Measurements from ENCODE around the gene LRR1. TPM values are rescaled to one million over a fixed set of nuclear protein-coding genes. Genes with fewer than 3 reads are reported as not detected.
"Not testable (repeated sequence)": the region's sequence is repeated elsewhere in the genome, so short reads cannot be mapped to it uniquely, and the experiment has no call there.

LRR1 gene
- total and polyA plus RNA-seq, 2 of the 4 experiments (the other 2 are of a cell fraction) = 11.6 to 20.8 TPM

- ChIA-PET CTCF (interaction anchor here (0.7 kb wide), 1 partner anchor 12 kb away, joined by 5 read pairs; no protein-coding TSS in a partner anchor), POLR2A (ENCODE audit: unreplicated experiment) (no interaction called here)
- Histone ChIP-seq H3K9me3 (ENCODE audit: control insufficient read depth, insufficient read depth, low read length) (no peaks in the 10 kb centered on the region), H3K4ac (ENCODE audit: low read depth, low read length) (no peak overlapping the region), H3K4me3 (ENCODE audit: insufficient read depth, low read depth, low read length) (no peak overlapping the region), H3K18ac (ENCODE audit: low read depth, low read length) (no peak overlapping the region), H3K79me1 (ENCODE audit: low read depth in 1 of 2, low read length in 2 of 2) (peaks cover 12 to 20% of the 10 kb centered on the region in 2 experiments), H3K14ac (replicated peaks; ENCODE audit: low read depth, low read length) (no peak overlapping the region), H3K23ac (ENCODE audit: low read depth, low read length) (no peak overlapping the region), H3K27me3 (ENCODE audit: control insufficient read depth, insufficient read depth, low read length) (no peaks in the 10 kb centered on the region), H2BK5ac (ENCODE audit: low read depth, low read length, poor library complexity, severe bottlenecking) (no peak overlapping the region), H3K27ac (ENCODE audit: insufficient read depth, low read length) (no peak overlapping the region), H4K91ac (ENCODE audit: insufficient read depth, low read depth, low read length) (no peak overlapping the region), H3K4me1 (ENCODE audit: control insufficient read depth, insufficient read depth, low read length) (no peaks in the 10 kb centered on the region; the same call in 1 of the 2 replicates), H3K36me3 (ENCODE audit: control insufficient read depth, insufficient read depth, low read length) (peaks cover 1% of the 10 kb centered on the region; the same call in 1 of the 2 replicates), H2AK5ac (ENCODE audit: low read depth, low read length) (no peak overlapping the region), H3K9me1 (ENCODE audit: insufficient read depth, low read length) (peaks cover 4% of the 10 kb centered on the region; the same call in 1 of the 2 replicates), H4K5ac (ENCODE audit: low read depth, low read length) (no peak overlapping the region), H3K56ac (ENCODE audit: extremely low read depth, insufficient read depth, low read length) (no peak overlapping the region), H2AFZ (replicated peaks; ENCODE audit: low read length, poor library complexity) (no peak overlapping the region), H2BK20ac (ENCODE audit: low read depth, low read length) (no peak overlapping the region), H3K9ac (ENCODE audit: low read depth, low read length) (no peak overlapping the region), H4K20me1 (ENCODE audit: insufficient read depth, low read length) (no peaks in the 10 kb centered on the region), H2BK120ac (ENCODE audit: low read depth, low read length) (no peak overlapping the region), H2AK9ac (replicated peaks; ENCODE audit: low read depth, low read length, poor library complexity) (no peak overlapping the region), H2BK15ac (ENCODE audit: low read depth, low read length) (no peak overlapping the region), H4K8ac (ENCODE audit: low read depth in 2 of 2, low read length in 2 of 2) (no peak overlapping the region), H3K4me2 (ENCODE audit: low read depth, low read length) (no peak overlapping the region)
- intact Hi-C loops (cut with micrococcal nuclease) = no loop called here
- in situ Hi-C loops (cut with MboI; ENCODE audit: low sequenced_read_pairs) = no loop called here
- no CpG with 5 or more reads among the region's 3 CpGs for WGBS, 2 experiments (ENCODE audit: extremely low coverage in 2 of 2, insufficient read length in 1 of 2)
- dilution Hi-C loops (cut with HindIII; ENCODE audit: low sequenced_read_pairs, unreplicated experiment) = no loop called here
- no TSS peak for BruUV-seq (replicated peaks)
- DNase-seq (no peak), ATAC-seq (ENCODE audit: low read depth) (no peak)
- TF ChIP-seq FOS (IDR thresholded peaks at IDR 0.05; ENCODE audit: low read depth, low read length) (no peak), MAFK (IDR thresholded peaks at IDR 0.05; ENCODE audit: low read depth, low read length) (peak; percentile 87)
Measured at GRCh38 chr14:49654511-49654910, 55.8 kb downstream of the LRR1 start.

DNA sequence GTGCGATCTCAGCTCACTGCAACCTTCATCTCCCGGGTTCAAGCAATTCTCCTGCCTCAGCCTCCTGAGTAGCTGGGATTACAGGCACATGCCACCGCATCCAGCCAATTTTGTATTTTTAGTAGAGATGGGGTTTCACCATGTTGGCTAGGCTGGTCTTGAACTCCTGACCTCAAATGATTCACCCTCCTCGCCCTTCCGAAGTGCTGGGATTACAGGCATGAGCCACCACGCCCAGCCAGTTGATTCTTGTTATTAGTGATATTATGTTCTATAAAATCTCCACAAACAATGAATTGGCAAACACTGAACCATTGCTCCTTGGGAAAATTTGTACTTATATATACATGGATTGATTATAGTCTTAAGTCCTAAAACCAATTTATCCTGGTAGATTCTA lies 58.8 kb downstream of the LRR1 start:
- in situ Hi-C loops (cut with MboI; ENCODE audit: low sequenced_read_pairs); H3K4me3 ChIP-seq (ENCODE audit: insufficient read depth, low read depth, low read length); H3K14ac ChIP-seq (replicated peaks; ENCODE audit: low read depth, low read length); H3K27ac ChIP-seq (ENCODE audit: insufficient read depth, low read length); H2BK15ac ChIP-seq (ENCODE audit: low read depth, low read length); DNase-seq; H4K5ac ChIP-seq (ENCODE audit: low read depth, low read length); H3K56ac ChIP-seq (ENCODE audit: extremely low read depth, insufficient read depth, low read length); H4K91ac ChIP-seq (ENCODE audit: insufficient read depth, low read depth, low read length); H4K8ac ChIP-seq (ENCODE audit: low read depth in 2 of 2, low read length in 2 of 2); H4K20me1 ChIP-seq (ENCODE audit: insufficient read depth, low read length); dilution Hi-C loops (cut with HindIII; ENCODE audit: low sequenced_read_pairs, unreplicated experiment); H3K4me2 ChIP-seq (ENCODE audit: low read depth, low read length); H2AK9ac ChIP-seq (replicated peaks; ENCODE audit: low read depth, low read length, poor library complexity); H3K18ac ChIP-seq (ENCODE audit: low read depth, low read length); CTCF ChIA-PET; H3K36me3 ChIP-seq (ENCODE audit: control insufficient read depth, insufficient read depth, low read length); POLR2A ChIA-PET (ENCODE audit: unreplicated experiment); H3K9ac ChIP-seq (ENCODE audit: low read depth, low read length); H2BK20ac ChIP-seq (ENCODE audit: low read depth, low read length); H3K27me3 ChIP-seq (ENCODE audit: control insufficient read depth, insufficient read depth, low read length); ATAC-seq (ENCODE audit: low read depth); intact Hi-C loops (cut with micrococcal nuclease); H3K4ac ChIP-seq (ENCODE audit: low read depth, low read length); H2BK120ac ChIP-seq (ENCODE audit: low read depth, low read length); H2AFZ ChIP-seq (replicated peaks; ENCODE audit: low read length, poor library complexity); H3K23ac ChIP-seq (ENCODE audit: low read depth, low read length); H3K9me3 ChIP-seq (ENCODE audit: control insufficient read depth, insufficient read depth, low read length); BruUV-seq (replicated peaks); H2AK5ac ChIP-seq (ENCODE audit: low read depth, low read length); H3K9me1 ChIP-seq (ENCODE audit: insufficient read depth, low read length); H2BK5ac ChIP-seq (ENCODE audit: low read depth, low read length, poor library complexity, severe bottlenecking); H3K4me1 ChIP-seq (ENCODE audit: control insufficient read depth, insufficient read depth, low read length): not testable (repeated sequence)
- WGBS, 2 experiments (ENCODE audit: extremely low coverage in 2 of 2, insufficient read length in 1 of 2) = no CpG with 5 or more reads among the region's 6 CpGs
- peaks cover 4 to 16% of the 10 kb centered on the region in 2 experiments for H3K79me1 ChIP-seq (ENCODE audit: low read depth in 1 of 2, low read length in 2 of 2)
